Endodermal cell (in vitro differentiated cells): ENCODE measurements around the gene TCP11L2. TPM values are rescaled to one million over a fixed set of nuclear protein-coding genes. Genes with fewer than 3 reads are reported as not detected.

Experiments
- DNase-seq: peaks from one replicate; pipeline ENCODE4 v3.0.0-alpha.2; 2017
- H3K27ac ChIP-seq: 2 replicates; pipeline ENCODE4 v1.5.1; 2013; ENCODE audit warnings: mild to moderate bottlenecking, low read depth, low read length, moderate library complexity
- H3K27me3 ChIP-seq: 2 replicates; pipeline ENCODE4 v1.6.1; 2013; ENCODE audit warnings: mild to moderate bottlenecking, low read length, moderate library complexity; ENCODE audit not compliant: insufficient read depth, control insufficient read depth, poor library complexity, severe bottlenecking
- H3K36me3 ChIP-seq: 2 replicates; pipeline ENCODE4 v1.7.0; 2013; ENCODE audit warnings: mild to moderate bottlenecking, low read length, moderate library complexity; ENCODE audit not compliant: control insufficient read depth, insufficient read depth
- H3K4me1 ChIP-seq: one replicate; pipeline ENCODE4 v1.7.0; 2013; ENCODE audit warnings: low read length; ENCODE audit not compliant: control insufficient read depth, insufficient read depth
- H3K4me3 ChIP-seq: 2 replicates; pipeline ENCODE4 v1.5.1; 2013; ENCODE audit warnings: mild to moderate bottlenecking, low read length, moderate library complexity
- H3K9ac ChIP-seq: 2 replicates; pipeline ENCODE4 v1.6.1; 2013; ENCODE audit warnings: mild to moderate bottlenecking, low read length, moderate library complexity; ENCODE audit not compliant: poor library complexity, severe bottlenecking; ENCODE audit errors: extremely low read depth
- H3K9me3 ChIP-seq: 2 replicates; pipeline ENCODE4 v1.6.1; 2013; ENCODE audit warnings: mild to moderate bottlenecking, low read length, moderate library complexity; ENCODE audit not compliant: control insufficient read depth
- H3K27ac Mint-ChIP-seq: 2 replicates; pipeline ENCODE4 v1.8.0; 2020; ENCODE audit warnings: mixed read lengths
- H3K27me3 Mint-ChIP-seq: 2 replicates; pipeline ENCODE4 v1.8.0; 2021; ENCODE audit warnings: mild to moderate bottlenecking, mixed read lengths; ENCODE audit not compliant: insufficient read depth
- H3K36me3 Mint-ChIP-seq: 2 replicates; pipeline ENCODE4 v1.8.0; 2020; ENCODE audit warnings: low read depth, mixed read lengths
- H3K4me1 Mint-ChIP-seq: 2 replicates; pipeline ENCODE4 v1.8.0; 2020; ENCODE audit warnings: mixed read lengths
- H3K4me3 Mint-ChIP-seq: 2 replicates; pipeline ENCODE4 v1.8.0; 2020; ENCODE audit warnings: mild to moderate bottlenecking, moderate library complexity, mixed read lengths
- H3K9me3 Mint-ChIP-seq: 2 replicates; pipeline ENCODE4 v1.8.0; 2020; ENCODE audit warnings: mild to moderate bottlenecking, mixed read lengths
- CTCF ChIP-seq: fragments of 200-600 bp; sonication (generic); conservative IDR thresholded peaks from 2 replicates; pipeline ENCODE4 v1.5.0; 2021; ENCODE audit warnings: antibody characterized with exemption, mild to moderate bottlenecking
- WGBS, 2 experiments: methylation state at CpG; one replicate each; pipeline versions ENCODE4 v1.1.5 to v1.1.7; 2013; ENCODE audit warnings: missing lambda C conversion rate in 2 of 2, mixed read lengths in 1 of 2; ENCODE audit not compliant: insufficient coverage in 1 of 2, insufficient read length in 1 of 2; 5-methylcytosine and 5-hydroxymethylcytosine counted together
- total RNA-seq, 2 donors: library from RNA; stranded (reverse); fragmentation: NEBNext Ultra II Directional in 1 of 2; extraction: Animal tissue kit (Norgen Biotek cat#: 25700) in 1 of 2; gene quantifications; 2 replicates in 1 of 2; 3 replicates in 1 of 2; pipeline ENCODE4 v1.2.1, GENCODE V29; 2021

Gene TCP11L2
- total RNA-seq, 2 donors from 2014 or later = 7.8 to 15.3 TPM

- Histone ChIP-seq H3K27ac (no peak overlapping the region), H3K9ac (no peak overlapping the region), H3K27me3 (no peaks in the 10 kb centered on the region), H3K36me3 (no peaks in the 10 kb centered on the region), H3K9me3 (no peaks in the 10 kb centered on the region), H3K4me3 (no peak overlapping the region), H3K4me1 (no peaks in the 10 kb centered on the region)
- no peak for TF ChIP-seq CTCF
- no peaks in the 10 kb centered on the region for H3K4me1 Mint-ChIP-seq
- H3K27ac Mint-ChIP-seq = no peak overlapping the region
- no peak overlapping the region for H3K4me3 Mint-ChIP-seq
- DNase-seq = peak; percentile 27
- no peaks in the 10 kb centered on the region for H3K9me3 Mint-ChIP-seq
- H3K27me3 Mint-ChIP-seq = no peaks in the 10 kb centered on the region
- WGBS, 2 experiments = 86 to 100% methylated on average over 2 to 4 of the region's 4 CpGs
- no peaks in the 10 kb centered on the region for H3K36me3 Mint-ChIP-seq
Measured at GRCh38 chr12:106281804-106282203, 20.7 kb upstream of the TCP11L2 start.

GRCh38 chr12:106282457-106283097 lies 20.0 kb upstream of the TCP11L2 start:
- no peak overlapping the region for H3K4me3 ChIP-seq
- H3K27me3 Mint-ChIP-seq = no peaks in the 10 kb centered on the region
- TF ChIP-seq CTCF = peak; percentile 90
- WGBS, 2 experiments = 32 to 42% methylated on average over 4 to 7 of the region's 7 CpGs
- H3K36me3 ChIP-seq = no peaks in the 10 kb centered on the region
- H3K27me3 ChIP-seq = no peaks in the 10 kb centered on the region
- no peaks in the 10 kb centered on the region for H3K9me3 ChIP-seq
- no peak overlapping the region for H3K4me3 Mint-ChIP-seq
- no peak overlapping the region for H3K27ac ChIP-seq
- no peaks in the 10 kb centered on the region for H3K36me3 Mint-ChIP-seq
- H3K9ac ChIP-seq = no peak overlapping the region
- H3K4me1 ChIP-seq = no peaks in the 10 kb centered on the region
- DNase-seq = peak; percentile 89
- no peaks in the 10 kb centered on the region for H3K4me1 Mint-ChIP-seq
- H3K9me3 Mint-ChIP-seq = no peaks in the 10 kb centered on the region
- no peak overlapping the region for H3K27ac Mint-ChIP-seq

- H3K9ac ChIP-seq = no peak overlapping the region
Measured at GRCh38 chr12:106284358-106285105, 18.0 kb upstream of the TCP11L2 start.

More at GRCh38 chr12:106284358-106285105, 18.0 kb upstream of the TCP11L2 start:
- Mint-ChIP-seq H3K9me3 (no peaks in the 10 kb centered on the region), H3K27ac (no peak overlapping the region), H3K4me1 (no peaks in the 10 kb centered on the region), H3K4me3 (no peak overlapping the region), H3K27me3 (no peaks in the 10 kb centered on the region), H3K36me3 (no peaks in the 10 kb centered on the region)
- Histone ChIP-seq H3K27me3 (no peaks in the 10 kb centered on the region), H3K9me3 (no peaks in the 10 kb centered on the region), H3K36me3 (no peaks in the 10 kb centered on the region), H3K4me1 (no peaks in the 10 kb centered on the region), H3K4me3 (no peak overlapping the region), H3K27ac (no peak overlapping the region)
- TF ChIP-seq CTCF = no peak
- DNase-seq = peak; percentile 48
- 87 to 89% methylated on average over 10 of the region's 10 CpGs for WGBS, 2 experiments
